ENCODE measurements around the gene KCTD21. TPM values are rescaled to one million over a fixed set of nuclear protein-coding genes. Genes with fewer than 3 reads are reported as not detected.

Gene KCTD21
- total and polyA plus RNA-seq, 10 of the 15 experiments (the other 5 are each of a cell fraction or from before 2014, with no cell fraction given): 0.63 to 5.4 (median 3.6) TPM

DNA sequence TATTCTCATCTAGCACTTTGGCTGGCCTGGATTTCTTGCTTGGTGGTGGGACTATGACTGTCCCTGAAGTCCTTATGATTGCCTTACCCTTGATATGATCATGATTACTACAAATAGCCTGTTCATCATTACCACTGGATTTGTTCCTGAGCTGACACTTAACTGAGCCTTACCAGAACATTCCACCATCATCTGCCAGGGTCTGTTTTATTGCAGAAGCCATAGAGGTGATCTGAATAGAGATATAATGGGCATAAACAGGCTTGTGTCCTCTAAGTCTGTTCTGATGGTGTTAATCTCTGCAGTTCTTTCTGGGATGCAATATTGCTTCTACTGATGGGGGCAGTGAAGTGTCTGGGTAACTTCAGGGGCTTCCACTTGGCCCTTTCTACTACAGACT is 36.6 kb downstream of the KCTD21 start:
- RAD21 ChIA-PET (ENCODE audit: unreplicated experiment): no interaction called here
- no peak overlapping the region for H3K9ac ChIP-seq (ENCODE audit: control insufficient read depth, insufficient read depth, low read length)
- no peaks in the 10 kb centered on the region for H3K27me3 ChIP-seq (replicated peaks in 1 of 2; ENCODE audit: control insufficient read depth in 2 of 2, insufficient read depth in 2 of 2, low read length in 1 of 2)
- H3K27ac ChIP-seq (ENCODE audit: control insufficient read depth, insufficient read depth): no peak overlapping the region
- no peaks in the 10 kb centered on the region for H3K9me3 ChIP-seq (replicated peaks; ENCODE audit: control insufficient read depth, insufficient read depth, low read length)
- ATAC-seq (no peak), DNase-seq (ENCODE audit: low read depth, low spot score) (no peak), FAIRE-seq (no peak)
- H3K36me3 ChIP-seq (ENCODE audit: control insufficient read depth in 2 of 2, insufficient read depth in 2 of 2, low read length in 1 of 2): no peaks in the 10 kb centered on the region; a peak in 1 of 4 replicates
- intact Hi-C loops (cut with micrococcal nuclease; ENCODE audit: unreplicated experiment) (no loop called here), in situ Hi-C loops (cut with MboI) (no loop called here)
- no peak overlapping the region for H3K4me2 ChIP-seq (ENCODE audit: control insufficient read depth, insufficient read depth)
- no peaks in the 10 kb centered on the region for H3K79me2 ChIP-seq (ENCODE audit: control insufficient read depth, insufficient read depth, low read length)
- POLR2A ChIA-PET: no interaction called here
- H4K20me1 ChIP-seq (ENCODE audit: control insufficient read depth, insufficient read depth): no peaks in the 10 kb centered on the region
- no TSS peak for BruUV-seq (replicated peaks)
- SMC1A ChIA-PET (ENCODE audit: uncharacterized antibody, unreplicated experiment): no interaction called here
- H2AFZ ChIP-seq (ENCODE audit: control insufficient read depth, low read depth, low read length): no peak overlapping the region
- H3K4me3 ChIP-seq: no peak overlapping the region
- CTCF ChIA-PET: no interaction called here
- no peaks in the 10 kb centered on the region for H3K4me1 ChIP-seq (ENCODE audit: control insufficient read depth, insufficient read depth, low read length)
- TF ChIP-seq, protein P1, sequence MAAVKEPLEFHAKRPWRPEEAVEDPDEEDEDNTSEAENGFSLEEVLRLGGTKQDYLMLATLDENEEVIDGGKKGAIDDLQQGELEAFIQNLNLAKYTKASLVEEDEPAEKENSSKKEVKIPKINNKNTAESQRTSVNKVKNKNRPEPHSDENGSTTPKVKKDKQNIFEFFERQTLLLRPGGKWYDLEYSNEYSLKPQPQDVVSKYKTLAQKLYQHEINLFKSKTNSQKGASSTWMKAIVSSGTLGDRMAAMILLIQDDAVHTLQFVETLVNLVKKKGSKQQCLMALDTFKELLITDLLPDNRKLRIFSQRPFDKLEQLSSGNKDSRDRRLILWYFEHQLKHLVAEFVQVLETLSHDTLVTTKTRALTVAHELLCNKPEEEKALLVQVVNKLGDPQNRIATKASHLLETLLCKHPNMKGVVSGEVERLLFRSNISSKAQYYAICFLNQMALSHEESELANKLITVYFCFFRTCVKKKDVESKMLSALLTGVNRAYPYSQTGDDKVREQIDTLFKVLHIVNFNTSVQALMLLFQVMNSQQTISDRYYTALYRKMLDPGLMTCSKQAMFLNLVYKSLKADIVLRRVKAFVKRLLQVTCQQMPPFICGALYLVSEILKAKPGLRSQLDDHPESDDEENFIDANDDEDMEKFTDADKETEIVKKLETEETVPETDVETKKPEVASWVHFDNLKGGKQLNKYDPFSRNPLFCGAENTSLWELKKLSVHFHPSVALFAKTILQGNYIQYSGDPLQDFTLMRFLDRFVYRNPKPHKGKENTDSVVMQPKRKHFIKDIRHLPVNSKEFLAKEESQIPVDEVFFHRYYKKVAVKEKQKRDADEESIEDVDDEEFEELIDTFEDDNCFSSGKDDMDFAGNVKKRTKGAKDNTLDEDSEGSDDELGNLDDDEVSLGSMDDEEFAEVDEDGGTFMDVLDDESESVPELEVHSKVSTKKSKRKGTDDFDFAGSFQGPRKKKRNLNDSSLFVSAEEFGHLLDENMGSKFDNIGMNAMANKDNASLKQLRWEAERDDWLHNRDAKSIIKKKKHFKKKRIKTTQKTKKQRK (IDR thresholded peaks at IDR 0.05; ENCODE audit: low read depth, low read length): no peak
- no peak for TF ChIP-seq ZNF384 (IDR thresholded peaks at IDR 0.05; ENCODE audit: borderline replicate concordance, low read depth, low read length)
- TF ChIP-seq ASH2L (IDR thresholded peaks at IDR 0.05; ENCODE audit: borderline replicate concordance, low read depth): no peak
- no peak for TF ChIP-seq BACH1 (IDR thresholded peaks at IDR 0.05; ENCODE audit: borderline replicate concordance)
- no peak for TF ChIP-seq ATF7 (IDR thresholded peaks at IDR 0.05; ENCODE audit: low read depth)
- TF ChIP-seq CBFB (IDR thresholded peaks at IDR 0.05; ENCODE audit: low read depth): no peak
- TF ChIP-seq, protein P2, sequence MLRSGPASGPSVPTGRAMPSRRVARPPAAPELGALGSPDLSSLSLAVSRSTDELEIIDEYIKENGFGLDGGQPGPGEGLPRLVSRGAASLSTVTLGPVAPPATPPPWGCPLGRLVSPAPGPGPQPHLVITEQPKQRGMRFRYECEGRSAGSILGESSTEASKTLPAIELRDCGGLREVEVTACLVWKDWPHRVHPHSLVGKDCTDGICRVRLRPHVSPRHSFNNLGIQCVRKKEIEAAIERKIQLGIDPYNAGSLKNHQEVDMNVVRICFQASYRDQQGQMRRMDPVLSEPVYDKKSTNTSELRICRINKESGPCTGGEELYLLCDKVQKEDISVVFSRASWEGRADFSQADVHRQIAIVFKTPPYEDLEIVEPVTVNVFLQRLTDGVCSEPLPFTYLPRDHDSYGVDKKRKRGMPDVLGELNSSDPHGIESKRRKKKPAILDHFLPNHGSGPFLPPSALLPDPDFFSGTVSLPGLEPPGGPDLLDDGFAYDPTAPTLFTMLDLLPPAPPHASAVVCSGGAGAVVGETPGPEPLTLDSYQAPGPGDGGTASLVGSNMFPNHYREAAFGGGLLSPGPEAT (IDR thresholded peaks at IDR 0.05; ENCODE audit: low read depth): no peak
- no peak for TF ChIP-seq PAX8 (IDR thresholded peaks at IDR 0.05)
- TF ChIP-seq, protein P3, sequence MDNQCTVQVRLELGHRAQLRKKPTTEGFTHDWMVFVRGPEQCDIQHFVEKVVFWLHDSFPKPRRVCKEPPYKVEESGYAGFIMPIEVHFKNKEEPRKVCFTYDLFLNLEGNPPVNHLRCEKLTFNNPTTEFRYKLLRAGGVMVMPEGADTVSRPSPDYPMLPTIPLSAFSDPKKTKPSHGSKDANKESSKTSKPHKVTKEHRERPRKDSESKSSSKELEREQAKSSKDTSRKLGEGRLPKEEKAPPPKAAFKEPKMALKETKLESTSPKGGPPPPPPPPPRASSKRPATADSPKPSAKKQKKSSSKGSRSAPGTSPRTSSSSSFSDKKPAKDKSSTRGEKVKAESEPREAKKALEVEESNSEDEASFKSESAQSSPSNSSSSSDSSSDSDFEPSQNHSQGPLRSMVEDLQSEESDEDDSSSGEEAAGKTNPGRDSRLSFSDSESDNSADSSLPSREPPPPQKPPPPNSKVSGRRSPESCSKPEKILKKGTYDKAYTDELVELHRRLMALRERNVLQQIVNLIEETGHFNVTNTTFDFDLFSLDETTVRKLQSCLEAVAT (IDR thresholded peaks at IDR 0.05): no peak
- TF ChIP-seq, protein P4, sequence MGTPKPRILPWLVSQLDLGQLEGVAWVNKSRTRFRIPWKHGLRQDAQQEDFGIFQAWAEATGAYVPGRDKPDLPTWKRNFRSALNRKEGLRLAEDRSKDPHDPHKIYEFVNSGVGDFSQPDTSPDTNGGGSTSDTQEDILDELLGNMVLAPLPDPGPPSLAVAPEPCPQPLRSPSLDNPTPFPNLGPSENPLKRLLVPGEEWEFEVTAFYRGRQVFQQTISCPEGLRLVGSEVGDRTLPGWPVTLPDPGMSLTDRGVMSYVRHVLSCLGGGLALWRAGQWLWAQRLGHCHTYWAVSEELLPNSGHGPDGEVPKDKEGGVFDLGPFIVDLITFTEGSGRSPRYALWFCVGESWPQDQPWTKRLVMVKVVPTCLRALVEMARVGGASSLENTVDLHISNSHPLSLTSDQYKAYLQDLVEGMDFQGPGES (IDR thresholded peaks at IDR 0.05): no peak
- TF ChIP-seq, protein P5, sequence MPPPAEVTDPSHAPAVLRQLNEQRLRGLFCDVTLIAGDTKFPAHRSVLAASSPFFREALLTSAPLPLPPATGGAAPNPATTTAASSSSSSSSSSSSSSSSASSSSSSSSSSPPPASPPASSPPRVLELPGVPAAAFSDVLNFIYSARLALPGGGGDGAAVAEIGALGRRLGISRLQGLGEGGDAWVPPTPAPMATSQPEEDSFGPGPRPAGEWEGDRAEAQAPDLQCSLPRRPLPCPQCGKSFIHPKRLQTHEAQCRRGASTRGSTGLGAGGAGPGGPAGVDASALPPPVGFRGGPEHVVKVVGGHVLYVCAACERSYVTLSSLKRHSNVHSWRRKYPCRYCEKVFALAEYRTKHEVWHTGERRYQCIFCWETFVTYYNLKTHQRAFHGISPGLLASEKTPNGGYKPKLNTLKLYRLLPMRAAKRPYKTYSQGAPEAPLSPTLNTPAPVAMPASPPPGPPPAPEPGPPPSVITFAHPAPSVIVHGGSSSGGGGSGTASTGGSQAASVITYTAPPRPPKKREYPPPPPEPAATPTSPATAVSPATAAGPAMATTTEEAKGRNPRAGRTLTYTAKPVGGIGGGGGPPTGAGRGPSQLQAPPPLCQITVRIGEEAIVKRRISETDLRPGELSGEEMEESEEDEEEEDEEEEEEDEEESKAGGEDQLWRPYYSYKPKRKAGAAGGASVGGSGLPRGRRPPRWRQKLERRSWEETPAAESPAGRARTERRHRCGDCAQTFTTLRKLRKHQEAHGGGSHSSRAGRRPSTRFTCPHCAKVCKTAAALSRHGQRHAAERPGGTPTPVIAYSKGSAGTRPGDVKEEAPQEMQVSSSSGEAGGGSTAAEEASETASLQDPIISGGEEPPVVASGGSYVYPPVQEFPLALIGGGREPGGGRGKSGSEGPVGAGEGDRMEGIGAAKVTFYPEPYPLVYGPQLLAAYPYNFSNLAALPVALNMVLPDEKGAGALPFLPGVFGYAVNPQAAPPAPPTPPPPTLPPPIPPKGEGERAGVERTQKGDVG (CRISPR knock-in tag; IDR thresholded peaks at IDR 0.05): no peak

All from GM12878 (cell line).